ENCODE data around the gene OS9.

- TF ChIP-seq POLR2A (IDR thresholded peaks at IDR 0.05; ENCODE audit: low read depth) (no peak), CTCF (IDR thresholded peaks at IDR 0.05) (no peak), POLR2AphosphoS5 (IDR thresholded peaks at IDR 0.05) (no peak)
Observed at GRCh38 chr12:57688931-57689330, 5.0 kb upstream of the OS9 start.

Measured in esophagus muscularis mucosa (tissue), 3 donors.